C4-2B (cell line): Measurements from ENCODE around the gene ILF2.
"Not testable (repeated sequence)": the region's sequence is repeated elsewhere in the genome, so short reads cannot be mapped to it uniquely, and the experiment has no call there.

Experiments used
- H3K27ac ChIP-seq: fragments of 450-650 bp; 2 replicates; pipeline ENCODE4 v1.5.1; 2017
- CTCF ChIP-seq: fragments of 450-650 bp; conservative IDR thresholded peaks from 2 replicates; pipeline ENCODE4 v1.5.1; 2017; ENCODE audit warnings: mild to moderate bottlenecking
- ZFX ChIP-seq: fragments of 450-650 bp; IDR thresholded peaks from 2 replicates; pipeline ENCODE4 v1.6.1; 2017

ILF2 gene

GRCh38 chr1:153646672-153647345 is 24.0 kb downstream of the ILF2 start:
- no peak for TF ChIP-seq CTCF
- no peak for TF ChIP-seq ZFX
- no peak overlapping the region for H3K27ac ChIP-seq

GRCh38 chr1:153643816-153644215 is 27.0 kb downstream of the ILF2 start:
- H3K27ac ChIP-seq, result no peak overlapping the region
- TF ChIP-seq CTCF (no peak), ZFX (no peak)

GRCh38 chr1:153643100-153643499 is 27.7 kb downstream of the ILF2 start:
- H3K27ac ChIP-seq, result no peak overlapping the region
- TF ChIP-seq CTCF (no peak), ZFX (no peak)

- H3K27ac ChIP-seq, result no peak overlapping the region
- TF ChIP-seq CTCF (no peak), ZFX (no peak)
Observed at GRCh38 chr1:153642161-153642560, 28.6 kb downstream of the ILF2 start.

- TF ChIP-seq CTCF (no peak), ZFX (no peak)
- H3K27ac ChIP-seq, result no peak overlapping the region
Observed at GRCh38 chr1:153640861-153641260, 29.9 kb downstream of the ILF2 start.

- not testable (repeated sequence) for H3K27ac ChIP-seq
Observed at GRCh38 chr1:153640213-153640612, 30.6 kb downstream of the ILF2 start.

GRCh38 chr1:153639280-153639679 is 31.5 kb downstream of the ILF2 start:
- TF ChIP-seq CTCF (no peak), ZFX (no peak)
- no peak overlapping the region for H3K27ac ChIP-seq

GRCh38 chr1:153638261-153638660 is 32.5 kb downstream of the ILF2 start:
- H3K27ac ChIP-seq, result no peak overlapping the region
- no peak for TF ChIP-seq ZFX
- TF ChIP-seq CTCF, result no peak
